Stimulated activated naive CD8-positive, alpha-beta T cell treated with anti-CD3 and anti-CD28 coated beads, Interleukin-15, Interleukin-2, amounts not matched to agents 100 U/mL and 50 U/mL, for 24 hours (primary cell): ENCODE data around the gene CARS2.
"Not testable (repeated sequence)": the region's sequence is repeated elsewhere in the genome, so short reads cannot be mapped to it uniquely, and the experiment has no call there.

Source experiments
- ATAC-seq: fragments of 150-1000 bp; cut with Tn5 transposase; one replicate; pipeline ENCODE4 v1.10.0; 2021
- DNase-seq: peaks from one replicate; pipeline ENCODE4 v3.0.0; 2021

Gene CARS2

DNA sequence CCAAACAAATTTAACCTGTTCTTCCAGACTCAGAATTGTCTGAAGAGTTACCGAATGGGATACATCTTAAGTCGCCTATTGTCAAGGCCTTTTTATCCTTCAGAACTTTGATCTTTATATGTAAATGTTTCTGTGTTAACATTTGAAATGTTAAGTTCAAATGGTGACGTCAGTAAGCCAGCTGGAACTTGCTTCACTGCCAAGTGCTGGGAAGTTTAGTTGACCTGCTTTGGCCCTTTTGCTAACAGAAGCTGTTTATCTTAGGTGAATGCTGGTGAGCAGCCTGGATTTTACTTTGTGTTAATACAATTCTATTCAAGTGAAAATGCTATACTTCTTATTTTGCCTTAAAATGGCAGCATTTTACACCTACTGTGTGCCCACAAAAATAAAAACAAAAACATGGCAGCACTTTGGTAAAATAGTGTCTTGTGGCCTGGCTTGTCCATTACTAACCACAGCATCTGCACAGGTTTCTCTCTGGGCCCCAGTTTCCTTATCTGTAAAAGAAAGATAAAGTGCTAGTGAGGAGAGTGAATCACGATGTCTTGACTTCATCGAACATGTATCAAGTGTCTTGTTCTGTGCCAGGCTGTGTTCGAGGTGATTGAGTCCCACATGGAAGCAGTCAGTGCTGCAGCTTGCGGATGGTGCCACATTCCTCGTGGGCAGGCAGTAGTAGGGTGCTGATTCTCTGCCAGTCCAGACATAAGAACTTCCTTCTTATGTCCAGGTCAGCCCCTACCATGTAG lies 88.4 kb downstream of the CARS2 start:
- no peak for ATAC-seq

DNA sequence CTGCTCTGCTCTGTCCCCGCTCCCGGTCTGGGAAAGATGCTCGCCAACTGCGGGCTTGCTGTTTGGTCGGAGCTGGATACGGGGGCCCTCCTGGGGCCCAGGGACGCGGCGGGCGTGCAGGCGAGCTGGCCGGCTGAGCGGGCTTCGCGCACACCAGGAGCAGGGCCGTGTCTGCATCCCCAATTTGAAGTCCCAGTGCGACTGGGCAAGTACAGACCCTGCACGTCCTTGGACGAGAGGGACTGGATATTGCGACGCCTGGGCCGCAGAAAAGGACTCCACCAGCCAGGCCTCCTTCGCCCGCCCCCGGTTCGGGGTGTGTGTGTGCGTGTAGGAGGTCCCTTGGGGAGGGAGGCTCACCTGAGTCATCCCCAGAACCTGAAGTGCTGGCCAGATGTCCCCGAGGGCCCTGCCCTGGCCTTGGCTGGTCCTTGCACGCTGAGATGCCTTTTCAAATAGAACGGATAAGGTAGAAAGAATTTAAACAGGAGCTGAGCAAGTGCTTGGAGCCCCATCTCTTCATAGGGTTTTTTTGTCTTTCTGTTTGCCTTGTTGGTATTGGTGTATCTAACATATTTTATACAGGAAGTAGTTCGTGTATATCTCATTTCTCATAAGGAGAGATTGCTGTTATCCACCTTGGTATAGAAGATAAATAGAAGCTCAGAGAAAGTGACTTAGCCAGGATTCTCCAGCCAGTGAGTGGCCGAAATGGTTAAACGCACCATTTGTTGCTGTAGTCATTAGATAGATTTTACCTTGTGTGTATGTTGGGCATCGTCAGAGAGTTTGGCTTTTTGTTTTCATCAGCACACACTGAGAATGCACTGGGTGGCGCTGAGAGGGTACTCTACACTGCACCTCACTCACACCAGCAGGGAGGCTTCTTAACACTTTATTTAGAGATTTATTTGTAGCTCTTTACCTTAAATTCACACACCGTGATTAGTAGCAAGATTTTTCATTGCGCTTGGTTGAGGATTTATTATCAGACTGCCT lies 89.5 kb downstream of the CARS2 start:
- DNase-seq (peak; percentile 54), ATAC-seq (peak; percentile 54)

More for the DNA sequence above, 88.4 kb downstream of the CARS2 start:
- no peak for DNase-seq

DNA sequence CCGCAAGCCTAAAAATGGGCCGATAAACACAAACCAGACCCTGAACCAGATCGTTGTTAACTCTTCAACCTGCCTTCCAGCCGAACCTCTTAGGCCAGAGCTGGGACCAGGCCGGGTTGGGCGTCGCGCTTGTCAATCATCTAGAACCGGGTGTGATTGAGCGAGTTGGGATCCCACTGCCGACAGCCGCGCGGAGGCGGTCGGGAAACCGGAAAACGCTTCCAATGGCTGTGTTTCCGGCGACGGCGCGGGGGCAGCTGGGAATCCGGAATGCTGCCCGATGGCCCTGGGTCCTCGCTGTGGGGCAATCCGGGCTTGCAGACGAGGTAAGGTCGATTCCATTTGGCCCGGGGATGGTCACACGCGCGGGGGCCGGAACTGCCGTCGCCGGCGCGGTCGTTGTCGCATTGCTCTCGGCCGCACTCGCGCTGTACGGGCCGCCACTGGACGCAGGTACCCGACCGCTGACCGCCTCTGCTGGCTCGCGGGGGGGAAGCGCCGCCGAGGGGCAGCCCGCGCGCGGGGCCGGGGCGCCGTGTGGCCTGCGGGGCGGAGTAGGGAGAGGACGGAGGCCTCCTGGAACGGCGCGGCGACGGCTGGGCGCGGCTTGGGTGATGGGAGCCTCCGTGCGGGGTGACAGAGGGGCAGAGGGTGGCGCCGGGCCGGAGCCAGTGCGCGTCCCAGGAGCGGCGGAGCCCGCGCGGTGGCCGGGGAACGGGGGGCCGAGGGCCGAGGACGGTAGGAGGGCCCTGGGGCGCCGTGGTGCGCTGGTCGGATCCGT lies 90.4 kb downstream of the CARS2 start, which contains the start of gene NAXD:
Gene NAXD, plus strand, starts transcription at position 224 of the 781 bp plus-strand sequence. Its CDS starts 57 bp downstream, at position 281.
- DNase-seq: peak; percentile 88
- peak; percentile 95 for ATAC-seq

DNA sequence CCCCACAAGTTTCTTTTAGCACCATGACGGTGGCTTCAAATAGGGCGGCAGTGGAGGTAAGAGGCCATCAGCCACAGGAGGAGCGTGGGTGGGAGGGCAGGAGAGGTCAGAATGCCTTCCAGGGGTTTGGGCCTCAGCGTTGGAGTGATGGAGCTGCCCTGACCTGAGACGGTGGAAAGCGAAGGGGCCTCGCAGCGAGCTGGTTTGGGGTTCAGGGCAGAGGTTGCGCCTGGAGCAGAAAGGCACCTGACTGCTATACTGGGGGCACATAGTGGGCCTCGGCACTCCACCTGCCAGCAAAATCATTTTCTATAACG lies 91.0 kb downstream of the CARS2 start:
- DNase-seq: no peak

DNA sequence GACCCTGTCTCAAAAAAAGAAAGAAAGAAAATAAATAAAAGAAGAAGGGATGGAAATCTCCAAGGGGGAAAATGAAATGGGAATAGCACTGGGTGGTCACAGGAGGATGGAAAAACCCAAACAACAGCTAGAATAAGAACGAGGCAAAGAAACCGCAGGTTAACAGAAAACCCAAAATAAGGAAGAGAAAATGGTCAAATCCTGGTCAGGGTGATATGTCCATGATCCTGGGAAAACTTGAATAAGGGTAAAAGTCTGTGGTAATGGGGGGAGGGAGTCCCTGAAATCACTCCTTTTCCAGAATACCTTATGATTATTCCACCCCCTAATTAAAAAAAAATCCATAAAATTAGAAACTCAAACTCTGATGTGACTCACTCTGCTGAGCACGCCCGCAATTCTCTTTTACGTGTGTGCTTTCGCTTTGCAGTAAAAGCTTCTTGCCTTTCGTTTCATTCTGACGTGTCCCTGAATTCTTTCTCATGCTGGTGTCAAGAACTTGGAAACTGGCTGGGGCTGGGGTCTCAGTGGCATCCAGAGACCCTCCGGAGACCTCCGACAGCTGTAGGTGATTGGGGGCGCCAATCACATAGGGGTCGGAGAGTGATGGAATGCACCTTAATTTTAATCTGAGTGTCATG lies 94.8 kb downstream of the CARS2 start:
- ATAC-seq (no peak), DNase-seq (no peak)

More for the DNA sequence above, 91.0 kb downstream of the CARS2 start:
- no peak for ATAC-seq

DNA sequence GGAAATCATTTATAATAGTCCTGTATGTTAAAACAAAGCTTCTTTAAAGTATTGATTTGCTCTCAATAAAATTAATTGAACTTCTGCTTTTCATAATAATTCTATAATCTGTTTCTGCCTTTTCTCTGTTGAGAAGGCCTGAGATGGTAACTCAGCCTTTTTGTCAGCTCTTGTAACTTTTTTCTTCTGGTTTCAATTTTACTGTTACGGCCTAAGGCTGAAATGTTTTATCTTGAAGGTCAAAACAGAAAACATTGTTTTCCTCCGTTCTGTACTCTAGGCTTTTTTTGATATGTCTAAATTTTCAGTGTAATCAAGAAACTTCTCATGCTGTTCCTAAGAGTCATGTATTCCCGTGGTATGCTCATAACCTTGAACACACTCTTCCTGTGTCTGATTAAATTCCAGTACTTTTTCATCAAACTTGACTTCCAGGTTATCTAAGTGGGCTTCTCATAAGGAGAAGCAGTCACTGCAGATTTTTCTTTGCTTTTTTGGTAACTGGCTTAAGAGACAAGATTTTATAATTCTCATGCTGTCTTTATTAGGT lies 98.2 kb downstream of the CARS2 start:
- no peak for ATAC-seq
- no peak for DNase-seq

DNA sequence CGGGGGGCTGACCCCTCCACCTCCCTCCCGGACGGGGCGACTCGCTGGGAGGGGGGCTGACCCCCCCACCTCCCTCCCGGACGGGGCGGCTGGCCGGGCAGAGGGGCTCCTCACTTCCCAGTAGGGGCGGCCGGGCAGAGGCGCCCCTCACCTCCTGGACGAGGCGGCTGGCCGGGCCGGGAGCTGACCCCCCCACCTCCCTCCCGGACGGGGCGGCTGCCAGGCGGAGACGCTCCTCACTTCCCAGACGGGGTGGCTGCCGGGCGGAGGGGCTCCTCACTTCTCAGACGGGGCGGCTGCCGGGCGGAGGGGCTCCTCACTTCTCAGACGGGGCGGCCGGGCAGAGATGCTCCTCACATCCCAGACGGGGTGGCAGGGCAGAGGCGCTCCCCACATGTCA lies 99.6 kb downstream of the CARS2 start:
- ATAC-seq, DNase-seq: not testable (repeated sequence)

DNA sequence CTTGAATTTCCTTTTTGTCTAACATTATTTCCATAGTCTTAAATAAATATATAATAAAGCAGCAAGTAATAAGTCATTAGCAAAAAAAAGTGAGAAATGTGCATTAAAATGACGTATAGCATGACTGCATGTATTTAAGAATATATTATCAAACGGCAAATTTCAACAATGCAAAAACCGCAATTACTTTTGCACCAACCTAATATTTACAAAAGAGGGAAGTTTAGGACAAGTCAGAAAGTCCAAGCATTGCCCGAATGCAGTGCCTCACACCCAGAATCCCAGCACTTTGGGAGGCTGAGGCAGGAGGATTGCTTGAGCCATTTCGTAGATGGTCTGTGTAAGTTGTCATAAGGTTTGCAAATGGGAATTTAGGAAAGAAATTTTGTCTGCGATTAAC lies 100.8 kb downstream of the CARS2 start:
- no peak for ATAC-seq
- DNase-seq: no peak

DNA sequence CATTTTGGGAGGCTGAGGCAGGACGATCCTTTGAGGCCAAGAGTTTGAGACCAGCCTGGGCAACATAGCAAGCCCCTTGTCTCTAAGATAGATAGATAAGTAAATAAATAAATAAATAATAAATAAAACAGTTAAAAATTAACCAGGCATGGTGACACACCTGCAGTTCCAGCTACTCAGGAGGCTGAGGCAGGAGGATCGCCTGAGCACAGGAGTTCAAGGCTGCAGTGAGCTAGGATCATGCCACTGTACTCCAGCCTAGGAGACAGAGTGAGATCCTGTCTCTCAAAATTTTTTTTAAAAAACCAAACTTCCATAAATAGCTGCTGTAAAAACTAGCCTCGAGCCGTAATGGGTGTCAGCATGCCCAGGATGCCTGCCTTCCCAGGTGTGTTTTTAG lies 104.9 kb downstream of the CARS2 start:
- DNase-seq: no peak
- ATAC-seq: no peak

DNA sequence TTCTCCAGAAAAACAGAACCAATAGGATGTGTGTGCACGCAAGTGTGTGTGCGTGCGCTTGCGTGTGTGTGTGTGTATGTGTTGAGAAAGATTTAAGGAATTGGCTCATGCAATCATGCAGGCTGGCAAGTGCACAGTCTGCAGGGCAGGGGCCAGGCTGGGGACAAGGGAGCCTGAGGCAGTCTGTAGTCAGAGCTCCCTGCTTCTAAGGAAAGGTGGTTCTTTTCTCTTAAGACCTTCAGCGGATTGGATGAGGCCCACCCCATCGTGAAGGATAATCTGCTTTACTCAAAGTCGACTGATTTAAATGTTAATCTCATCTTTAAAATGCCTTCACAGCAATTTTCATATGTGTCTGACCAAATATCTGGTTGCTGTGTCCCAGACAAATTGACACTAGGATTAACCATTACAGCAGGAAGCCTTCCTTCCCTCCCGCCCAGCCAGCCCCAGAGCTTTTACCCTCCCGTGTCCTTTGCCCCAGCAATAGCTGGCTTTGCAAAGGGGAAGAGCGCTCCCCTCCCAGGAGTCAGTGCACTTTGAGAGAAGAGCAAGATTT lies 105.6 kb downstream of the CARS2 start:
- no peak for ATAC-seq

DNA sequence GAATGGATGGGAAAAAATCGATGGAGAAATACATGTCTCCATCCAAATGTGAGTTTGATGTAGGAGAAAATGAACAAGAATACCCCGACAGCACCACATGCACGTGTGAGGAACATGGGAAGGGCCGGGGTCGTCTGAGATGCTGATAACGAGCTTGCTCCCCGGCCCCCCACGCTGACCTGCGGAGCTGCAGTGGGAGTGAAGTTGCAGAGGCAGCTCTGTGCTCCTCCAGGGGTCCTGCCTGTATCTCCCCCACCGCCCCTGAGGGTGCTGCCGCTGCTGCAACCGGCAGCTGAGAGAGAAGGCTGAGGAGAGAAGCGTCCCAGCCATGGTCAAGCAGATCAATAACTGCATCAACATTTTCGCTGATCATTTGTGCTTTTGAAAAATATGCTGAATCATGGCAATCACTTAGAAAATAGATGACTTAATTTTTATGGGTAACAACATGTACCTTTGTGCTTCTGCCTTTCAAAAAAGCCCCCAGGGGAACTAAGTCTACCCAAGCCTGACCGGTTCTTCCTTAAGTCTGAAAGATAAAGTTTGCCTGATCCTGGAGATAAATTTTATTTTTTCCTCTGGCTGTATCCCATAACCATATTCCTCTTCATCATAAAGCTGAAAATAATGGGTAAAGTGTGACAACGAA lies 108.8 kb downstream of the CARS2 start:
- DNase-seq (no peak), ATAC-seq (no peak)

More for the DNA sequence above, 105.6 kb downstream of the CARS2 start:
- no peak for DNase-seq

DNA sequence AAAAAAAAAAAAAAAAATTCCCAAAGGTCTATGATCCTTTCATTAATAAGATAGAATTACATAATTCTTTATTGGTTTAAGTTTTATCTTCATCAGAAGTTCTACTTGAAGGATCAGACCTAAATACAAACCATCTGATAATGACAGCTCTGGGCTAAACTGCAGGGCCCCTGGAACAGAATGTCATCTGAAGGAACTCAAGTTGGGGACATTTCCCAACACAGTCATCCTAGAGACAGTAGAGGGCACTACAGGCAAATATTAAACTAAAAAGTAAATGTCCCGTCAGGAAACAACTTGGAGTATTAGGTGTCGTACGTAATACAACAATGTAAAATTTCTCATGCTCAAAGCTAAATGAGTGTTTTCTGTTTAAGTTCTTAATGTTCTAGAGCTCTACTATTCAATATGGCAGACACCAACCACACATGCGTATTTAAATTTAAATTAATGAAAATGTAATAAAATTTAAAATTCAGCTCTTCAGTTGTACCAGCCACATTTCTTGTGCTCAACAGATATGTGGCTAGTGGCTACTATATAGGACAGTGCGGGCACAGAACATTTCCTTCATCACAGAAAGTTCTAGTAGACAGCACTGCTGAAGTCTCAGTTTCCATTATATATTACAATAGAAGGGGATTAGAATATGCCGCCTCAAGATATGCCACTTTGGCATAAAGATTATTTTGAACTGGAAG lies 112.3 kb downstream of the CARS2 start:
- DNase-seq: no peak
- ATAC-seq: peak; percentile 82

DNA sequence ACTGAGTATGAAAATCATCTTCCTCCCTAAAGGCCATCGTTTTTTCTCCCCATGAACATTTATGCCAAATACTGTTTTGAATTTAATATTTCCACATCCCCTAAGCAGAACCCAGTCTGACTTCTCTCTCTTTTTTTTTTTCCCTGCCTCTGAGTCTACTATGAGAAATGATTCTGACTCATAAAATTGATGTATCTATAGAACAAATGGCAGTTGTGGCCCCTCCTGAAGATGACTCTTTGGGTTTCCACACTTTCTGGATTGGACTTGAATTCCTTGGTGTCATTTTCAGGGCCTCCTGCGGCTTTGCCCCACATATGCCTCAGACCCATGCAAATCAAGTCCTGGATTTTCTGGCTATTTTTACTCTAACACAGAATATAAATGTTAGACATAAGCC lies 113.3 kb downstream of the CARS2 start:
- ATAC-seq (no peak), DNase-seq (no peak)
